Cardiac septum (tissue), 1 donor: Measurements from ENCODE around the gene ARHGAP23. TPM values are rescaled to one million over a fixed set of nuclear protein-coding genes. Genes with fewer than 3 reads are reported as not detected.
"Not testable (repeated sequence)": the region's sequence is repeated elsewhere in the genome, so short reads cannot be mapped to it uniquely, and the experiment has no call there.

Source experiments
- DNase-seq: peaks from one replicate; pipeline ENCODE4 v3.0.0-alpha.2; 2020; ENCODE audit warnings: low spot score
- intact Hi-C: fragments of 100-400 bp; cut with DNase I; formaldehyde crosslinking; loops from one replicate; pipeline ENCODE4 v1.14.0; 2022
- total RNA-seq: library from RNA; stranded (reverse); fragmentation: NEBNext Ultra II Directional; extraction: Animal tissue kit (Norgen Biotek cat#: 25700); gene quantifications from one replicate; pipeline ENCODE4 v1.2.1, GENCODE V29; 2021
- donor health status: DM: no; HTN: no; CAD: no.

ARHGAP23 gene
- total RNA-seq, 1 donor from 2014 or later: 96.8 TPM

DNA sequence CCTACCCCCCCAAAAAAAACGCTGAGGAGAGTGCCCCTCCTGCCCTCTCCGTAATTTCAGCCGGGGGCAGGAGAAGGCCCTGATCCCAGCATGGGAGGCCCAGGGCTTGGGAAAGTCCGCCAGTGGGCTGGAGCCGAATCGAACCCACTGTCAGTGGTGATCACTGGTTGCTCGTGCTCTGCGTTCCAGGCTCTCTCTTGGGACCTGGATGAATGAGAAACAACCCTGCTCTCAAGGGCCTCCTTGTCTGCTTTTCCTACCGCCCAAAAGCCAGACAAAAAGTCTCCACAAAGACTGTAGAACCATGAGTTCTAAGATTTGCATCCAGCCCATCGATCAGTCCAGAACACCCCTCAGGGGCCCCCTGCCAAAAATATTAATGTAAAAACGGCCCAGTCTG is 8.1 kb downstream of the ARHGAP23 start:
- DNase-seq: no peak
- intact Hi-C loops: no loop called here

- DNase-seq, intact Hi-C loops: not testable (repeated sequence)
Measured at GRCh38 chr17:38437313-38437712, 9.0 kb downstream of the ARHGAP23 start.

DNA sequence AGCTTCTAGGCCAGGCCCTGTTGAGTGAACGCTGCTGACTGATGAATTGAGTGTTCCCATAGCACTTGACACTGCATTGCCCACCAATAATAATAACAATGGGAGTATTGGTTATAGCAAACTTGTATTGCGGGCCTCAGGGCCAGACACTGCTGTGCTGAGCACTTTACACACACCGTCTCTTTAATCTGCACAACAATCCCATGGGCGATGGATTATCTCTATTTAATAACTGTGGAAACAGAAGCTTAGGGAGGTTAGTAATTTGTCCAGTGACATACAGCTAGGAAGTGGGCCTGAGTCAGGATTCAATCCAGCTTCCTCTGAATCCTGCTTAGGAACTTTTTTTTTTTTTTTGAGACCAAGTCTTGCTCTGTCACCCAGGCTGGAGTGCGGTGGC is 11.2 kb downstream of the ARHGAP23 start:
- DNase-seq: no peak
- intact Hi-C loops: no loop called here

GRCh38 chr17:38440614-38441397 is 12.5 kb downstream of the ARHGAP23 start:
- DNase-seq: no peak
- intact Hi-C loops: no loop called here

DNA sequence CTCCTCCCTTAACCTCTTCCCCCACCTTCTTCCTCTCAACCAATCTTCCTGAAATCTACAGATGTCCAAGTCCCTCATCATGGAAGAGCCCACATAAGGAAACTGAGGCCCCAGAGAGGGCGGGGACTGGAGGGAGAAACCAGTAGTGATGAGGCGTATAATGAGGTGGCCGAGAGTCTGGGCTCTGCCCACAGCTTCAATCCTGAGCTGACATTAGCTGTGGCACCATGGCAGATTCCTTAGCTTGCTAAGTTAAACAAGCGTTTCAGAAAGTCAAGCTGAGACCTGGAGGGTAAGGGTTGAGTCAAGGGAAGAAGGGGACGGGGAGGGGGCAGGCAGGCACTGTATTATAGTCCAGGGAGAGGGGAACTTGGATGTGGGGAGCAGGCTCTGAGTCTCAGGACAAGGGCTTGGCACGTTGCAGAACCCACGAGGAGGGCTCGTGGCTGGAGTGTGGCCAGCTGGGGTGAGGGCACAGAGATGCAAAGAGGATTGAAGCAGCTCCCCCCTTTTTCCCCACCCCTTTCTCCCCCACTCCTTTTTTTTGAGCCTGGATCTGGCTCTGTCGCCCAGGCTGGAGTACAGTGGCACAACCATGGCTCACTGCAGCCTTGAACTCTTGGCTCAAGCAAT is 13.3 kb downstream of the ARHGAP23 start:
- intact Hi-C loops: no loop called here
- no peak for DNase-seq

GRCh38 chr17:38442548-38442947 is 14.3 kb downstream of the ARHGAP23 start:
- intact Hi-C loops: no loop called here
- DNase-seq: no peak

DNA sequence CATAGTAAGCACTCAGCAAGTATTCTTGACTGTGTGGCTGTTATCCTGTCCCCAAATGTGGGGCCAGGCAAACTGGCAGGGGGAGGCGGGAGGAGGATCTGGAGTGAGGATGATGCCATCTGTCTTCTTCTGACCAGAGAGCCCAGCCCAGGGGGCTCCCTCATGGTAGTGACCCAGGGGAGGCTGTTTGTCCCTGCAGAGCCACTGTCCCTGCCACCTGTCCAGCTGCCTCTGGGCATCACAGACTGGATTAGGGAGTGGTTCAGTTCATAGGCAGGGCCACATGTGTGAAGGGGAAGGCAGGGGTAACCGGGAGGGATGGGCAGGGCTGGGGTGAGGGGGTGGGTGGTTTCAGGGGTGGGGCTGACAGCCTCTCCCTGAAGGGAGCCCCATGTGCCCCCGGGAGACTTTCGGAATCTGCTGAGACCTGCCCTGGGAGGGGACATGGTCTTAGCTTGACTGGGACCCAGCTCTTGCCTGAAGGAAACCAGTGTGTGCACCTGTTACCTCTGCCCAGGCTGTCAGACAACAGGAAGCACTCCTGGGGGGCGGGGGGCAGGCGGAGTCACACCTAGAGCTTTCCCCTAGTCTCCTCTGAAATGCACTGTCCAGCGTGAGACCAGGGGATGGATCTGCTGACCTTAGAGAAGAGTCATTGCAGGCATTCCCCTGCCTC is 15.2 kb downstream of the ARHGAP23 start:
- intact Hi-C loops: loop anchor here (1.0 to 2.0 kb wide), 2 partner anchors 15 to 42 kb away; partner anchors contain the start of gene ARHGAP23
- no peak for DNase-seq

- intact Hi-C loops: loop anchor here (1.0 to 2.0 kb wide), 2 partner anchors 15 to 41 kb away; partner anchors contain the start of gene ARHGAP23
- no peak for DNase-seq
Measured at GRCh38 chr17:38444151-38444550, 15.9 kb downstream of the ARHGAP23 start.

DNA sequence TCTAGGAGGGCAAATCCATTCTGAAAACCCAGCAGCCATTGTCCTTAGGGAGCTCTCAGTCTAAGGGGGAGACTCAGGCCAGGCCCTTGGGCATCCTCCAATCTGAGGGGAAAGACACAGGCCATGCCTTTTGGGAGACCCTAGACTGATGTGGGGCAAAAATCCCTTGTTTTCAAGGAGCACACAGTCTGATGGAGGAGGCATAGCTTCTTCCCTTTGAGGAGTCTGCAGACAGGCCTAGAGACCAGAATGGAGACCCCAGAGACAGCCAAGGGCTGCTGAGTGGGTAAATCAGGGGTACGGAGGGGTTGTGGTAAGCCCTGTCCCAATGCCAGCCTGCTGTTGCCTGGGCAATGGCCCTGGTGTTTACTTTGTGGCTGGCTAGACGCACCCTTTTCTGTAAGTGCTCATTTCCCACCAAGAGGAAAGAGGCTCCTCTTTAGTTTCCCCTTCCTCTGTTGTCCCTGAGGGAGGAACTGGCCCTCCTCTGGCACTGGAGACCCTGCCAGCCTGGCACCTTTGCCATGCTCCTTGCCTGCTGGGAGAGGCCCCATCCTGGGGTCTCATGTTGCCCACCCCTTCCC is 19.3 kb downstream of the ARHGAP23 start:
- DNase-seq: no peak
- intact Hi-C loops: no loop called here

- DNase-seq: no peak
- intact Hi-C loops: no loop called here
Measured at GRCh38 chr17:38448208-38448771, 20.0 kb downstream of the ARHGAP23 start.

DNA sequence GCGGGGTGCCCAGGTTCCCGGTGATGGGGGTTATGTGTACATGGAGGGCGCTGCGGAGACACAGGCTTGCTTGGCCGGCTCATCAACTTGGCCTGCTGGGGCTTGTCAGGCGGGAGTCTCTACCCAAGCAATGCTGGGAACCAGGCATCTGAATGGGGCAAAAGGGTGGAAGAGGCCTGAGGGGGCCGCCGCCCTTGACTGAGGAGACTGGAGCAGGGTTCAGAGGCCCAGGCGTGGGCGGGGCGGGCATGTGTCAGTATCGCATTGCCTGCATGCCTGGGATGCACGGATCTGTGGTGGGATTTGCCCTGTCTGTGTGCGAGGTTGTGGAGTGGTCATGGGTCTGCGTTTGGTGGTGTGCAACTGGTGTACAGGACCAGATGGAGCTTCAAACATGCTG is 21.1 kb downstream of the ARHGAP23 start:
- intact Hi-C loops: no loop called here
- no peak for DNase-seq

DNA sequence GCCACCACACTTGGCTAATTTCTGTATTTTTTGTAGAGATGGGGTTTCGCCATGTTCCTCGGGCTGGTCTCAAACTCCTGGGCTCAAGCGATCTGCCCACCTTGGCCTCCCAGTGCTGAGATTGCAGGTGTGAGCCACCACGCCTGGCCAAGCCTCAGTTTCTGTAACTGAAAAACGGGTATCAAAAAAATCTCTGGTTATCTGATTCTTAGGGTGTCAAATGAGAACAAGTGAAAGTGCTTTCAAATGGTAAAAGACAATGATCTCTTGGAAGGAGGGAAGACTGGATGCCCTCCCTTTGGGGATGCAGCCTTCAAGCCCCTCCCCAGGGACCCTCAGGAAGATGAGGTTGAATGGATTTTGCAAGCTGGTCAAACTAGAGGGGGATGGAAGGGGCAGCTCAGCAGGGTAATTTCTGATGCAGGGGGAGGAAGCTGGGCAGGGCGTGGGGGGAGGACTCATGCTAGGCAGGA is 22.3 kb downstream of the ARHGAP23 start:
- intact Hi-C loops: loop anchor here (2.0 to 5.0 kb wide), 2 partner anchors 16 to 297 kb away; partner anchors contain the start of gene PCGF2
- no peak for DNase-seq

GRCh38 chr17:38451030-38451839 is 23.0 kb downstream of the ARHGAP23 start:
- intact Hi-C loops: loop anchor here (2.0 to 5.0 kb wide), 2 partner anchors 16 to 296 kb away; partner anchors contain the start of gene PCGF2

GRCh38 chr17:38451840-38452529 is 23.7 kb downstream of the ARHGAP23 start:
- DNase-seq: no peak
- intact Hi-C loops: loop anchor here (2.0 to 5.0 kb wide), 2 partner anchors 15 to 295 kb away; partner anchors contain the start of gene PCGF2

More at GRCh38 chr17:38451030-38451839, 23.0 kb downstream of the ARHGAP23 start:
- DNase-seq: no peak

- intact Hi-C loops: loop anchor here (5.0 kb wide), 1 partner anchor 295 kb away; the partner anchor contains the start of gene PCGF2
- DNase-seq: no peak
Measured at GRCh38 chr17:38452719-38453118, 24.5 kb downstream of the ARHGAP23 start.

GRCh38 chr17:38453951-38454421 is 25.7 kb downstream of the ARHGAP23 start:
- DNase-seq: no peak
- intact Hi-C loops: loop anchor here (1.0 to 5.0 kb wide), 2 partner anchors 10 to 293 kb away; partner anchors contain the start of gene PCGF2

- peak; percentile 92 for DNase-seq
- intact Hi-C loops: loop anchor here (1.0 to 5.0 kb wide), 2 partner anchors 10 to 293 kb away; partner anchors contain the start of gene PCGF2
Measured at GRCh38 chr17:38454532-38454931, 26.3 kb downstream of the ARHGAP23 start.
